Measurements from ENCODE around the gene N4BP3. TPM values are rescaled to one million over a fixed set of nuclear protein-coding genes. Genes with fewer than 3 reads are reported as not detected.

Gene N4BP3
- total RNA-seq, 1 donor from 2014 or later, result 0.32 TPM

GRCh38 chr5:178080056-178080455 is 33.3 kb upstream of the N4BP3 start:
- Mint-ChIP-seq H3K36me3 (ENCODE audit: low read depth) (no peaks in the 10 kb centered on the region), H3K9me3 (ENCODE audit: low read depth) (no peaks in the 10 kb centered on the region), H3K27me3 (ENCODE audit: low read depth) (peaks cover 30% of the 10 kb centered on the region), H3K4me3 (ENCODE audit: unreplicated experiment) (no peak overlapping the region), H3K27ac (ENCODE audit: unreplicated experiment) (no peak overlapping the region), H3K4me1 (ENCODE audit: low read depth) (peaks cover 5% of the 10 kb centered on the region)
- TF ChIP-seq CTCF (IDR thresholded peaks at IDR 0.05), result no peak
- DNase-seq (ENCODE audit: low spot score), result no peak

- Mint-ChIP-seq H3K36me3 (ENCODE audit: low read depth) (no peaks in the 10 kb centered on the region), H3K4me1 (ENCODE audit: low read depth) (peaks cover 5% of the 10 kb centered on the region), H3K27me3 (ENCODE audit: low read depth) (peaks cover 28% of the 10 kb centered on the region), H3K27ac (ENCODE audit: unreplicated experiment) (no peak overlapping the region), H3K9me3 (ENCODE audit: low read depth) (no peaks in the 10 kb centered on the region), H3K4me3 (ENCODE audit: unreplicated experiment) (no peak overlapping the region)
- no peak for DNase-seq (ENCODE audit: low spot score)
- TF ChIP-seq CTCF (IDR thresholded peaks at IDR 0.05), result no peak
Measured at GRCh38 chr5:178080618-178081410, 32.5 kb upstream of the N4BP3 start.

- no peak for DNase-seq (ENCODE audit: low spot score)
- no peak for TF ChIP-seq CTCF (IDR thresholded peaks at IDR 0.05)
- H3K27me3 Mint-ChIP-seq (ENCODE audit: low read depth), result peaks cover 27% of the 10 kb centered on the region
- H3K4me3 Mint-ChIP-seq (ENCODE audit: unreplicated experiment), result no peak overlapping the region
- no peaks in the 10 kb centered on the region for H3K9me3 Mint-ChIP-seq (ENCODE audit: low read depth)
- no peaks in the 10 kb centered on the region for H3K4me1 Mint-ChIP-seq (ENCODE audit: low read depth)
- H3K36me3 Mint-ChIP-seq (ENCODE audit: low read depth), result no peaks in the 10 kb centered on the region
- no peak overlapping the region for H3K27ac Mint-ChIP-seq (ENCODE audit: unreplicated experiment)
Measured at GRCh38 chr5:178081571-178082243, 31.6 kb upstream of the N4BP3 start.

- no peaks in the 10 kb centered on the region for H3K4me1 Mint-ChIP-seq (ENCODE audit: low read depth)
- no peak overlapping the region for H3K4me3 Mint-ChIP-seq (ENCODE audit: unreplicated experiment)
- no peaks in the 10 kb centered on the region for H3K9me3 Mint-ChIP-seq (ENCODE audit: low read depth)
- no peak for DNase-seq (ENCODE audit: low spot score)
- no peak overlapping the region for H3K27ac Mint-ChIP-seq (ENCODE audit: unreplicated experiment)
- peaks cover 27% of the 10 kb centered on the region for H3K27me3 Mint-ChIP-seq (ENCODE audit: low read depth)
- no peak for TF ChIP-seq CTCF (IDR thresholded peaks at IDR 0.05)
- H3K36me3 Mint-ChIP-seq (ENCODE audit: low read depth), result peaks cover 1% of the 10 kb centered on the region
Measured at GRCh38 chr5:178083922-178084321, 29.4 kb upstream of the N4BP3 start.

GRCh38 chr5:178085316-178085715 is 28.0 kb upstream of the N4BP3 start:
- TF ChIP-seq CTCF (IDR thresholded peaks at IDR 0.05), result no peak
- Mint-ChIP-seq H3K9me3 (ENCODE audit: low read depth) (no peaks in the 10 kb centered on the region), H3K27ac (ENCODE audit: unreplicated experiment) (no peak overlapping the region), H3K4me3 (ENCODE audit: unreplicated experiment) (no peak overlapping the region), H3K27me3 (ENCODE audit: low read depth) (peaks cover 27% of the 10 kb centered on the region), H3K4me1 (ENCODE audit: low read depth) (no peaks in the 10 kb centered on the region), H3K36me3 (ENCODE audit: low read depth) (peaks cover 1% of the 10 kb centered on the region)
- DNase-seq (ENCODE audit: low spot score), result no peak
